Measurements from ENCODE around the gene MYH14.

GRCh38 chr19:50276370-50277063, 73.1 kb downstream of the MYH14 start:
- TF ChIP-seq CTCF (IDR thresholded peaks at IDR 0.05) = no peak
- no peak for TF ChIP-seq EZH2 (IDR thresholded peaks at IDR 0.05)
- TF ChIP-seq EZH2phosphoT487 (IDR thresholded peaks at IDR 0.05) = no peak

Measured in neural progenitor cell (in vitro differentiated cells).